ENCODE measurements around the gene C10orf143.
A peak's percentile ranks its signal among the peaks of the same experiment; 100 is the strongest.
"Not testable (repeated sequence)": the region's sequence is repeated elsewhere in the genome, so short reads cannot be mapped to it uniquely, and the experiment has no call there.

Gene C10orf143

DNA sequence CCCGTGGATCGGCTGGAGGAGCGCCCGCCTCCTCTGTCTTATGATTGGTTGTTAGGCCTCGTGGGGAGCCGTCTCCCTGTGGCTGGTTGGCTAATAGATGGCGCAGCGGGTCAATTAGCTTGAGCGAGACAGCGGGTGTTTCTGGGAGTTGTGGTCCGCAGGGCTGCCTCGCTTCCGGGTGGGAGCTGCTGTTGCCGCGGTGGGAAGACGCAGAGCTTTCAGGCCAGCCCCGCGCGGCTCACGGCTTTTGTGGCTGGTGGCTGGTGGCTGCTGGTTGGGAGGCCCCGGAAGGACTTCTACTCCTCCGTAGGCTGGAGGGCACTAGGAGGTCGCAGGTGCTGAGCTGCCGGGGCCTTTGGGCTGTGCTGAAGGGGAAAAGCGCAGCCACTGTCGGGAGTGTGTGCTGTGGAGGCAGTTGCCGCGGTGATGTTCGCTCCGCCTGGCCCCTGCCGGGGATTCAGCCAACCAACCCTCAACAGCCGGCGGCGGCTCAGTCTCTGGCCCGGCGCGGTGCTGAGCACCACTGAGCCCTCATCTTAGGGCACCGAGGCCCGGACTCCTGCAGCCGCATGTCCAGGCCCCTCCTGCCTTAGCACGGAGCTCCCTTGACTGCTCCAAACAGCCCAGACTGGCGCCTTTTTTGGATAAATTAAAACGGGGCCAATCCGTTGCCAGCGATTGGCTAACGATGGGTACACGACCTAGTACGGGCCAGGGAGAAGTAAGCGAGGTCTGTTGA is 652 bp upstream of the C10orf143 start:
- peak; percentile 96 for DNase-seq (ENCODE audit: low spot score)

DNA sequence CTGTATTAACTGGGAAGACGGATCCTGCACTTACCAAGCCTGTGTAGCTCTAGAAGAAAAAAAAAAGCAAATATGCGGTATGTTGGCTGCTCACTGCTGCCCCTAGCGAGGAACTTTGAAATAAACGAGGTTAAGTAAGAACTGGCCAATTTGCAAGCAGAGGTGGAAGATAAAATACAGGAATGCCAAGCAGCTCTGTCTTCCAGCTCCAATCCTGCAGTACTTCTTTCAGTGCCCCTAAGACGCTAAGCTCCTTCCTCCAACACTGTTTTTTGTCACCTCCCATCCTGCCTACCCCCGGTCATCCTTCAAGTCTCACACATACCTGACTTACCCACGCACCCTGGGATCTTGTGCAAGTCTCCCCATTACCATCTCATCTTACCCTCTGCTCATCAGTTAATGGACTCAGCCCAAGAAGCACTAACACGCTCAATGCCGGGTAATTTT is 809 bp downstream of the C10orf143 start:
- DNase-seq (ENCODE audit: low spot score): peak; percentile 82

DNA sequence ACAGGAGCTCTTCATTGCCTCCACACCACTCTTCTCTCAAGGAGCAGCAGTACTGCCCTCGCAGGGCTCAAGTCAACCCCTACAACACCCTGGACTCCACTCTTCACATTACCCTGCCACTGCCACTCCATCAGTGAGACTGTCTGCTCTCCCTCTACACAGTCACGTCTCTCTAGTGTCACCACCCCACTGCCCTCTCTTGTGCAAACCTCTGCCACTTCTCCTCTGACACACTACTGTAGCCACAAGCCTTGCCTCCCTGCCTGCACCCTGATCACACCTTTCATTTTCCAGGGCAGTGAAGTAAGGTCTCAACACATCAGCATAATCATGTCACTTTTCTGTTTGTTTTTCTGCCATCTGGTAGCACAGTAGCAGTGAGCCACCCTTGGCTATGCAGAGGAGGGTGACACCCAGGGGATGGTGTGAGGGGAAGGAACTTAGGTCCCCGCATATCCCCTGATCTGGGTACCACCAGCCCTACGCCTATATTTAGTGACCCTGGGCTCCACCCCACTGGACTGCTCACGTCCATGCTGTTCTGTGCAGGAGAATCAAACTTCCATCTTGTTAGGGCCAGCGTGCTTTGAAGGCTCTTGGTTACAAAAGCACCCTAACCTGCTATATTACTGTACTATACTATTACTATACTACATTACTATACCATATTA is 1.6 kb downstream of the C10orf143 start:
- DNase-seq (ENCODE audit: low spot score): peak; percentile 6

DNA sequence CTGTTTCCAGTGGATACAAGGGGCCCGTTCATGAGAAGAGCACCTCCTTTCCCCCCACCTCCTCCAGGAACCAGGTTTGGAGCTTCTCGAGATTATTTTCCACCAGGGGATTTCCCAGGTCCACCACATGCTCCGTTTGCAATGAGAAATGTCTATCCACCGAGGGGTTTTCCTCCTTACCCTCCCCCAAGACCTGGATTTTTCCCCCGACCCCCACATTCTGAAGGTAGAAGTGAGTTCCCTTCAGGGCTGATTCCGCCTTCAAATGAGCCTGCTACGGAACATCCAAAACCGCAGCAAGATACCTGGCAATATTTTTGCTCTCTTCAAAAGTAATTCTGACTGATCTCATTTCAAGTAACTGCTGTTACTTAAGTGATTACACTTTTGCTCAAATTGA is 2.5 kb downstream of the C10orf143 start:
- DNase-seq (ENCODE audit: low spot score): not testable (repeated sequence)

DNA sequence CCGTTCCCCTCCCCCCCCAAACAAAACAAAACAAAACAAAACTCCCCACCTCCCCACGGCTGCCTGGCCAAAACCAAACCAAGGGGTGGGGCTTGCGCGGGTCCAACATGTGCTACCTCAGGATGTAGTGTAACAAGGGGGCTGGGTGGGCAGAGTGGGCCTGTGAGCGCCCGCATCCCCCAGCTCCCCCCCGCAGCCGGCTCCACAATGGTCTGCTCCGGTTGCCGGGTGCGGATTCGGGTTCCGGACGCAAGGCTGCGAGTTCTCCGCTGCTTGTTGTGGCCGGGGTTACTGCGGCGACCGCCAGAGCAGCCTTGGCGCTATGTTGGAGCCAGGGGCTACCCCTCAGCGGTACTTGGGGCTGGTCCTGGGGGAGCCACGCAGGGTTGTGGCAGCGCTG is 4.9 kb downstream of the C10orf143 start:
- DNase-seq (ENCODE audit: low spot score): no peak

DNA sequence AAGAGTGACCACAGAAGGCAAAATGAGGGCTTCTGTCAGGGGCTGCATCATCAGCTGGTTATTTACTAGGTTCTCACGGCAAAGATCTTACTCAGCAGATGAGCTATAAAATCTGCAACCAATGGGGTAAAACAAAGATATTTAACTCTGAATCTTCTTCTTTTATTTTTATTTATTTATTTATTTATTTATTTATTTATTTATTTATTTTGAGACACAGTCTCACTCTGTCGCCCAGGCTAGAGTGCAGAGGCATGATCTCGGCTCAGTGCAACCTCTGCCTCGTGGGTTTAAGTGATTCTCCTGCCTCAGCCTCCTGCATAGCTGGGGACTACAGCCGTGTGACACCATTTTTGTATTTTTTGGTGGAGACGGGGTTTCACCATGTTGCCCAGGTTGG is 11.3 kb downstream of the C10orf143 start:
- DNase-seq (ENCODE audit: low spot score): no peak

DNA sequence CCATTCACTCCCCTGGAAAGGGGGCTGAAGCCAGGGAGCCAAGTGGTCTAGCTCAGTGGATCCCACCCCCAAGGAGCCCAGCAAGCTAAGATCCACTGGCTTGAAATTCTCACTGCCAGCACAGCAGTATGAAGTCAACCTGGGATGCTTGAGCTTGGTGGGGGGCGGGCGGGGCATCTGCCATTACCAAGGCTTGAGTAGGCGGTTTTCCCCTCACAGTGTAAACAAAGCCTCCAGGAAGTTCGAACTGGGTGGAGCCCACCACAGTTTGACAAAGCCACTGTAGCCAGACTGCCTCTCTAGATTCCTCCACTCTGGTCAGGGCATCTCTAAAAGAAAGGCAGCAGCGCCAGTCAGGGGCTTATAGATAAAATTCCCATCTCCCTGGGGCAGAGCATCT is 20.1 kb downstream of the C10orf143 start:
- not testable (repeated sequence) for DNase-seq (ENCODE audit: low spot score)

DNA sequence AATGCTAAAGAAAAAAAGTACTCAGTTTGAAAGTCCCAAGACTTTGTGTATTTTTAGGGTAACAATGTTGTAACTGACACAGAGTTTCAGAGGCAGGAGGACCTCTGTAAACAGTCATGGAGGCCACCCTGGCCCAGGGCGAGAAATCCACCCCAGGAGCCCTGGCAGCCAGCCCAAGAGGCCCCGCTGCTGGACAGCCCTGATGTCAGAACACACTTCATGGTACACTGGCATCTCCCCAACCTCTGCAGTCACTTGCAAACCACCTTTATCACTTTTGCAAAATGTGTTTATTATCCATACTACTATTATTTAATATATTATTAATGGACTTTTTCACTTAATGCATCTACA is 30.2 kb downstream of the C10orf143 start:
- no peak for DNase-seq (ENCODE audit: low spot score)

DNA sequence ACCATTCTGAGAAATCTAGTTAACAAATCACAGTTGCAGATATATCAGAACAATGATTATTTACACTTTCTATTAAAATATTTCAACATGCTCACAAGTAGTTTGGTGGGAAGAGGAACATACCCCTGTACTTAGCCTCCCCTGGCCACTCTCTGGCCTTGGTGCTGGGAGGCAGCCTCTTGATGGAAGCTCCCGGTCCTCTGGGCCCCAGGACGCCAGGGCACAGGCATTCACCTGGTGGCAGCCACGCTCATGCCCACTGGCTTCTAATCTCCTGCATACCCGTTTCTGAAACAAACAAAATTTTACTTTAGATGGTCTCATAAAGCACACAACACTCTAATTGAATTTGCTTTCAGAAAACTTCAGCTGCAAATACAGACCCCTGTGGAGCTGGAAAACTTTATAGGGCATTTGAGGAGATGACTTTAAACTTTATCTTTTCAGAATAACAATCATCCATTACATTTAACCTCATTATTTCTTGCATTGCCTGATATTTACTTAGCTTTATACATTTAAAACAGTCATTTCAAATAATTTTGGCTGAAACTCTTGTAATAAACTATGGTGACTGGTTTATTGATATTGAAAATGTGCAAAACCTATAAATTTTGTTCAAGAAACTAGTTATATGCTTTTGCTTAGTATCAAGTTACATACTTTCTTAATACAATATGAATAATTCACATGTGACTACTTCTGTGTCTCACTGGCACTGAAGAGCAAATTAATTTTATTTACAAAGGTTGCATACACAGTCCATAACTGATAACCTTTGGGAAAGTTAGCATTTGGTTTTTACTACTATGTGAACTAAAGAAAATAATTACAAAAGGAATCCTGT is 30.8 kb downstream of the C10orf143 start:
- no peak for DNase-seq (ENCODE audit: low spot score)

DNA sequence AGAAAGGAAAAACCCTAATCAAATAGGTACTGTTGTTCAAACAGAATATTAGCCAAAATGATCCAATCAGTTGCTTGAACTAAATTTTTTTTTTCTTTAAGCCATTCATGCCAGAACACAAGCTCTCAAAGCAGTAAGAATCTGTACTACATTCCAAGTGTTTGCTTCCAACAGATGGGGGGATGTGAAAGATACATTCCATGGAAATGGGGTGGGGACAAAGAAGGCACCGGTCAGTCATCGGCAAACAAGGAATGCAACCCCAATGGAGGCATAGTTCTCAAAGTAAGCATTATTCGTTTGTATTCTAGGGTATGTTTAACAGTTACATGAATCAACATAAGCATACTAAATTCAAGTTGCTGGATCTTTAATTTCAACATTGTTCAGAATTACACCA is 32.5 kb downstream of the C10orf143 start:
- no peak for DNase-seq (ENCODE audit: low spot score)

DNA sequence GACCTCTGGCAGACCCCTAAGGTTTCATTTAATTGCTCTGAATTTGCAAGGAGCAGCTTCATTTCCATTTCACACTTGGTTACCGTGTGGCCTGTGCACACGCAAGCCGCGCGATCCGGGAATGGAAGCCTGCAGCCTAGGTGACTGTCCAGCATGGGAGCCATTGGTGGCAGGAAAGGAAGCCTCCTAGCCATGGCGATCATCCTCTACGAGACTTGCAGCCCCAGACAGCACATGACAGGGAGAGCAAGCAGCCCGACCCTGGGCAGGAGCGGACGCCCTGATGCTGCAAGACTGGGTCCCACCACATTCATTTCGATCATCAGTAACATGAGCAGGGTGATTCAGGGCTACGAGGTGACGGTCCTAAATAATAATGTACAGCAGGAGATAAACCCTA is 33.9 kb downstream of the C10orf143 start:
- DNase-seq (ENCODE audit: low spot score): no peak

DNA sequence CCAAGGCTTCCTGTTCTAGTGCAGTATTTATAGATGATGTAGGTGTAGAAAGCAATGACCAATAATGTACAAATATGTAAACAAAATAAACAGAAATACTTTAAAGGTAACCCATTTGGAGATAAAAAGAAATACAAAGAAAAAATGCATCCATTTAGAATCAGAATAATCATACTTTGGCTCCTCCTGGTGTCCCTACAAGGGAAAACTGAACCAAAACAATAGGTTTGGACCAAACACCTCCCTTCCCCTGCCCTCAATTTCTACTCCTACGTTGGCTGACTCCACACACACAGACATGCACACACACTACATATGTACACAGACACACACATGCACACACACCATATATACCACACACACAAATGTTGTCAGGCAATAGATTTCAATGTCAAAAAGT is 36.0 kb downstream of the C10orf143 start:
- DNase-seq (ENCODE audit: low spot score): no peak

DNA sequence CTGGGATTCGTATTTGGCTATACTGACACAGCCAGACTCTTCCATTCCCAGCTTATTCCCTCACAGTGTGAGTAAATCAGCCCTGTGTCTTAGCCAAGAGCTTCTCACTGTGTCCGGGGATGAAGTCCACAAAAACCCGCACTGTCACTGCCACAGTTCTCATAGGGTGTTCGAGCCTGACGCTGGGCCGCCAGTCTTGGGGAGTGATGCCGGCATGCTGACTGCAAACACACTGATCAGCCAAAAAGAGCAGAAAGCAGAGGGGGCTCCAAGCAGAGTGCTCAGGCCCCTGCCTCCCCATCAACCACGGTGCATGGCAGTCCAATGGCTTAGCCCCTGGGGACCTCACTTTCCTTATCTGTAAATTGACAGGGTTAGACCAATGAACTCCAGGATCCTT is 36.7 kb downstream of the C10orf143 start:
- DNase-seq (ENCODE audit: low spot score): no peak

DNA sequence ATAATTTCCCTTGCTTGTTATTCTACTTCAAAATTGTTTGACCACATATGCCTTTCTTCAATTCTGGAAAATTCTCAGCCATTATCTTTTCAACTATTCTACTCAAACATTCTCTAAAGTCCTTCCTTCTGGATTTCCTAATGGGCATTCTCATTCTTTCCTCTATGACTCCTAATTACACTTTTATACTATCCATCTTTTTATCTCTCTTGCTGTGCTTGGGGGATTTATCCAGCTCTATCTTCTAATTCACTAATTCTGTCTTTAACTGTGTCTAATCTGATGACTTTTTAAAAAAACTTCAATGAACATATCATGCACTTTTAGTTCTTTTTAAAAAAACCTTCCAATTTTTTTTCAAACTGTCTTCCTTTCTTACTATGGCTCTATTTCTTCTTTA is 38.4 kb downstream of the C10orf143 start:
- DNase-seq (ENCODE audit: low spot score): no peak

DNA sequence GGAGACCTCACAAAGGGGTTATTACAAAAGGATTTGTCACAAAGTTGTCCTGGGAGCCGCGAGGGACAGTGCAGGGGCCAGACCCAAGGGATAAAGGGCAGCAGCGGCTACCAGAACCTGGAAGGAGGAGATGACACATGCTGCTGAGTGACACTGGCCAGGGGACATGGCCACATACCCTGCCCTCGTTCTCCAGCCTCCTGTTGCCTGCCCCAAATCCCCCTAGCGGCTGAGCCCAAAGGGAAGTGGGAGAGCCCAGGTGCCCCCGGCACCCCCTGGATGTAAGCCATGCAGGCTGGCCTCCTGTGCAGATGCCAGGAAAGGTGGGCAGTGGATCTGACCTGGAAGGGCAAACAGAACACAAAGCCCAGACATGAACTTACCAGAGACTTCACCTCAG is 42.7 kb downstream of the C10orf143 start:
- DNase-seq (ENCODE audit: low spot score): no peak

DNA sequence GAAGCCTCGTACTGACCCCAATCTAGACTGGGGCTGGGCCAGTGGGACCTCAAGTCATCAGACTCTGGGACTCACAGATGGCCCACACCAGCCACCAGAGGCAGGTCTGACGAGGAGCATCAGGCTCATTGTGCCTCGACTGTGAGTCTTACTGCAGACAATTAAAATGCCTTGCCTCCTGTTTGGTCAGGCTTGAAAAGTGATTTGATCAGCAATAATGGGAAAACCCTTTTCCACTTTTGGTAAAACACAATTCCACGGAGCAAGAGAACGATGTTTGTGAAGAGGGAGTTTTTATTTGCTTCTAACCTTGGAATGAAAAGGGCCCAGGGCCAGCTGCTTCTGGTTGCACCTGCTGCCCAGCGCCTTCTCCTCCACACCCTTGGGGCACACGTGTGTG is 43.9 kb downstream of the C10orf143 start:
- DNase-seq (ENCODE audit: low spot score): no peak

DNA sequence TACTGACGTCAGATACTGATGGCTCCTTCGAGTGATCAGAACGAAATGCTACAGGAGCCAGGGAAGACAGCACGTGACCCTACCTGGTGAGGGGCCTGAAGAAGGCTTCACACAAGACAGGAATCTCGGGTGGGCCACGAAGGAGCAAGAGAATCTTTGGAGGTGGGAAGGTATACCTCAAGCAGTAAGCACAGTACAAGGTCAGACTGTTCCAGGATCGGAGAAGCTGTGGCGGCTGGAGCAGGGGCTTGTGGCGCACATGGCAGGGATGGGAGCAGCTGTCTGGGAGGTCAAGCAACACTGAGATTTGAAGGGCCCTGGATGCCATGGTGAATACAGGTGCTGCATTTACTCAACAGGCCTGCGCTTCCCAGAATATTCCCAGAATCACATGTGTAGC is 45.4 kb downstream of the C10orf143 start:
- DNase-seq (ENCODE audit: low spot score): no peak

DNA sequence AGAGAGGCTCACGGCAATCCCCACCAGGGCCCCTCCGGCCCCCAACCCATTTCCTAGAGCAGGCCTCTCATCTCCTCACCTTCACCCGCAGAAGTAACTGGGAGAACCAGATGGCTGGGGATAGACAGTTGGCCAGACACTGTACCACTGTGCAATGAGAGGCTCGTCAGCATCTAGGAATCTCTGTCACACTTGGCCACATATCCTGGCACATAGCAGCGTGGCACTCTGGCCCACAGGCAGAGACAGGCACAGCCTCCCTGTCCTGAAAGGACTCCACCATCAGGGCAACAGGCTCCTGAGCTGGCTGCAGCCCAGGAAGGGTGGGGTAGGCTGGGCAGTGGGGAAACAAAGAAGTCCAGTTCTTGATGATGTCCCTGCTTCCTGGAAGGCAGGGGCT is 45.8 kb downstream of the C10orf143 start:
- DNase-seq (ENCODE audit: low spot score): no peak

DNA sequence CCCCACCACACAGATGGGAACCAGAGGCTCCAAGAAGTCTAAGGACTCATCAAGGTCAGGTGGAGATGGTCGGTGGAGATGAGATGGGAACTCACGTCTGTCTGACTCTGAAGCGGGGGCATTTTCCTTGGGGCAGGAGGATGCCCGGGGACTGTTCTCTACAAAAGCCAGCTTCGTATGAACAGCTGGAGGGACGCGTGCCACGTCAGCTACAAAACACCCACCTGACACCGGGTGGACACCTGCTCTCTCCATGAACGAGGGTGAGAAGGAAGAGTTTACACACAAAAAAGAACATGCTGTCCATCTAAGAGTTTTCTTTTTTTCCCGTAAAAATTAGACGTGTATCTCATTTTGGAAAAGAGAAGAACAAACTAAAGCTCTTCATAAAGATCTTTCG is 47.7 kb downstream of the C10orf143 start:
- no peak for DNase-seq (ENCODE audit: low spot score)

DNA sequence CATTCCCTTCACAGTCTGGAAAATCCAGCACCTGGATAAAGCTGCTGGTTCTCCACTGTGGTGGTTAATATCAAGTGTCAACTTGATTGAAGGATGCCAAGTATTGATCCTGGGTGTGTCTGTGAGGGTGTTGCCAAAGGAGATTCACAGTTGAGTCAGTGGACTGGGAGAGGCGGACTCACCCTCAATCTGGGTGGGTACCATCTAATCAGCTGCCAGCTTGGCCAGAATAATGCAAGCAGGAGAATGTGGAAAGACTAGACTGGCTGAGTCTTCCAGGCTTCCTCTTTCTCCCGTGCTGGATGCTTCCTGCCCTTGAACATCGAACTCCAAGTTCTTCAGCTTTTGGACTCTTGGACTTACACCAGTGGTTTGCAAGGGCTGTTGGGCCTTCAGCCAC is 48.4 kb downstream of the C10orf143 start:
- no peak for DNase-seq (ENCODE audit: low spot score)

DNA sequence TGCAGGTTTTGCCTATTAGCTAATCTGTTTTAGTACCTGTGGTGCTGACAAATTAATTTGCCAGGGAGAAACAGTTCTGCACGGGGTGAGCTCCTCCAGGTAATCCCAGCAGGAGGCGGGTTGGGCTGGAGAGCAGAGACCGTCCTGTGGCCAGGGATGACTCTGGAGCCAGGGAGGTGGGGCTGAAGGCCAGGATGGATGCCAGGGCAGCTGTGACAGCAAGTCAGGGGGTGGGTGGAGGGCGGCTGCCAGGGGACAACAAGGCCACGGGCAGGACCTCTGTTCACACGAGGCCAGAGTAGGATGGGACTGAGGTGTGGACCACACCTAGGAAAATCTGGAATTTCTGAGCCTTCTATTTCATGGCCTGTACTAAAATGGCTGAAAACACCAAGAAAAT is 48.9 kb downstream of the C10orf143 start:
- no peak for DNase-seq (ENCODE audit: low spot score)

DNA sequence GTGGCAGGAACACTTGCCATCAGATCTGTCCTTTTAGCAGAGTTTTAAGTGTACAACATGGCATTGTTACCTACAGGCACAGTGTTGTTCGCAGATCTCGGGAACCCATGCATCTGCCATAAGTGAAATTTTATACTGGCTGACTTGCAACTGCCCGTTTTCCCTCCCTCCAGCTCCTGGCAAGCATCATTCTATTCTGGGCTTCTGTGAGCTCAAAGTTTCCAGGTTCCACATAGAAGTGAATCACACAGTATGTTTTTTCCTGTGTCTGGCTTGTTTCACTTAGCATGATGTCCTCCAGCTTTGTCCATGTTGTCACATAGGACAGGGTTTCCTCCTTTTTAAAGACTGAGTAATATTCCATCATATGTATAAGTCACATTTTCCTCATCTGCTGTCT is 56.6 kb downstream of the C10orf143 start:
- DNase-seq (ENCODE audit: low spot score): no peak

DNA sequence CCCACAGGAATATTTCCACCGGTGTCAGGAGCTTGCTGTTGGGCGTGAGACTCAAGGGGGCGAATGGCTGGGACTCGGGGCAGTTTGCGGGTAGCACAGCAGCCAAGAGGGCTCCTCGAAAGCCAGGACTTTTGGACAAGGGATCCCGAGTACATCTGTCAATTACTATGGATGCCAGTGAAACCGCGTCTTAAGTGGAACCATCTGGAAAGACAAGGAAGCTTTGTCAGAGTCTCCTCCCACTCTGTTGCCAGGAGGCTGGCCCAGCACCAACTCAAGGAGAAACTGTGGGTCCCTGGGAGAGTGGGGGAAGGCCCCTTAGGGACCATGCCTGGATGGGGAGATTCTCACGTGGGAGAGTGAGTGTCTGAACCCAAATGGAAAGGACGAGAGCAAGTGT is 57.1 kb downstream of the C10orf143 start:
- no peak for DNase-seq (ENCODE audit: low spot score)

Data from CD4-positive, alpha-beta T cell treated with Interleukin-15 for 4 hours (primary cell).